AG04449 (cell line): ENCODE results near the gene TFEB.

ENCODE experiments used
- CTCF ChIA-PET: fragments of 350-600 bp; formaldehyde crosslinking; extraction: SDS; loops from one replicate; lab custom pipeline; 2021; ENCODE audit warnings: antibody characterized with exemption; lab: Yijun Ruan, JAX
- POLR2A ChIA-PET: fragments of 400-600, 350-600 bp; formaldehyde crosslinking; extraction: SDS; loops from one replicate; lab custom pipeline; 2020; ENCODE audit warnings: antibody characterized with exemption, inconsistent platforms; lab: Yijun Ruan, JAX
- DNase-seq: peaks from one replicate; pipeline ENCODE4 v3.0.0-alpha.2; 2010; ENCODE audit warnings: low read depth, low spot score
- H3K4me3 ChIP-seq: 2 replicates; pipeline ENCODE4 v1.5.1; 2011; ENCODE audit warnings: low read depth, mild to moderate bottlenecking, control low read depth, low read length
- CTCF ChIP-seq: IDR thresholded peaks from one replicate; pipeline ENCODE4 v1.5.1; 2011; ENCODE audit warnings: mild to moderate bottlenecking, moderate library complexity, low read length, control low read depth, inconsistent platforms; ENCODE audit not compliant: insufficient read depth; ENCODE audit errors: missing control alignments

The TFEB gene

GRCh38 chr6:41638002-41638934 lies 97.1 kb downstream of the TFEB start, which contains the start of gene MDFI:
MDFI (plus strand) TSS chr6:41638468; CDS start chr6:41638750, 282 bp downstream.
- ChIA-PET POLR2A (interaction anchor here (0.8 kb wide), 1 partner anchor 17 kb away, joined by 3 read pairs; no protein-coding TSS in a partner anchor), CTCF (interaction anchor here (1.5 to 1.6 kb wide), 3 partner anchors 11 to 270 kb away, joined by 4 to 8 read pairs (median 7); no protein-coding TSS in a partner anchor)
- DNase-seq: no peak
- no peak for TF ChIP-seq CTCF
- H3K4me3 ChIP-seq: peak within 1 kb of the TSS; percentile 60

- peak overlapping the region; percentile 60 for H3K4me3 ChIP-seq
- POLR2A ChIA-PET: no interaction called here
- no peak for TF ChIP-seq CTCF
- CTCF ChIA-PET: interaction anchor here (1.1 to 1.5 kb wide), 2 partner anchors 34 to 266 kb away, joined by 3 to 9 read pairs; no protein-coding TSS in a partner anchor
- DNase-seq: no peak
Measured at GRCh38 chr6:41637194-41638001, 98.0 kb downstream of the TFEB start.

- TF ChIP-seq CTCF: no peak
- CTCF ChIA-PET: interaction anchor here (1.1 to 1.5 kb wide), 4 partner anchors 34 to 265 kb away, joined by 3 to 9 read pairs (median 5); no protein-coding TSS in a partner anchor
- POLR2A ChIA-PET: no interaction called here
- no peak overlapping the region for H3K4me3 ChIP-seq
- DNase-seq: no peak
Measured at GRCh38 chr6:41636833-41637193, 98.6 kb downstream of the TFEB start.

GRCh38 chr6:41635365-41635764 lies 100.0 kb downstream of the TFEB start:
- ChIA-PET CTCF (interaction anchor here (1.1 to 2.0 kb wide), 3 partner anchors 13 to 262 kb away, joined by 3 to 5 read pairs (median 4); no protein-coding TSS in a partner anchor), POLR2A (no interaction called here)
- TF ChIP-seq CTCF: no peak
- no peak for DNase-seq
- H3K4me3 ChIP-seq: no peak overlapping the region

- H3K4me3 ChIP-seq: no peak overlapping the region
- no peak for TF ChIP-seq CTCF
- CTCF ChIA-PET: interaction anchor here (1.1 to 2.0 kb wide), 2 partner anchors 12 to 32 kb away, joined by 3 to 5 read pairs; no protein-coding TSS in a partner anchor
- DNase-seq: no peak
- POLR2A ChIA-PET: no interaction called here
Measured at GRCh38 chr6:41634657-41635056, 100.8 kb downstream of the TFEB start.
